SK-N-SH treated with all-trans-retinoic acid at 6 μM for 48 hours (cell line): ENCODE data around the gene MEIS1.

Experiments used
- ESRRG ChIP-seq: fragments of 250-450 bp; sonication (Bioruptor Pico); IDR thresholded peaks from 2 replicates; pipeline ENCODE4 v1.6.1; 2021; ENCODE audit warnings: mild to moderate bottlenecking
- PPARA ChIP-seq: fragments of 250-450 bp; sonication (Bioruptor Pico); IDR thresholded peaks from 2 replicates; pipeline ENCODE4 v1.5.0; 2020; ENCODE audit warnings: mild to moderate bottlenecking, borderline replicate concordance
- RARB ChIP-seq: fragments of 250-450 bp; sonication (Bioruptor Pico); IDR thresholded peaks from 2 replicates; pipeline ENCODE4 v1.8.0; 2021; ENCODE audit warnings: mild to moderate bottlenecking, moderate library complexity
- TOX ChIP-seq: fragments of 250-450 bp; sonication (Bioruptor Pico); IDR thresholded peaks from 2 replicates; pipeline ENCODE4 v1.8.0; 2021; ENCODE audit warnings: mild to moderate bottlenecking, moderate library complexity, borderline replicate concordance
- TSHZ2 ChIP-seq: fragments of 250-450 bp; sonication (Bioruptor Pico); IDR thresholded peaks from 2 replicates; pipeline ENCODE4 v1.5.0; 2020; ENCODE audit warnings: mild to moderate bottlenecking, moderate library complexity
- ZFP30 ChIP-seq: fragments of 450-650 bp; formaldehyde crosslinking; IDR thresholded peaks from 2 replicates; pipeline ENCODE4 v1.5.0; 2022; ENCODE audit warnings: mild to moderate bottlenecking, moderate library complexity
- ZNF70 ChIP-seq: fragments of 450-650 bp; formaldehyde crosslinking; IDR thresholded peaks from 2 replicates; pipeline ENCODE4 v1.5.0; 2020; ENCODE audit warnings: mild to moderate bottlenecking, moderate library complexity
- TF ChIP-seq, protein P1 (sequence below): fragments of 250-450 bp; sonication (Bioruptor Pico); IDR thresholded peaks from 2 replicates; pipeline ENCODE4 v1.5.1; 2020; ENCODE audit warnings: low read depth, mild to moderate bottlenecking, moderate library complexity

DNA sequence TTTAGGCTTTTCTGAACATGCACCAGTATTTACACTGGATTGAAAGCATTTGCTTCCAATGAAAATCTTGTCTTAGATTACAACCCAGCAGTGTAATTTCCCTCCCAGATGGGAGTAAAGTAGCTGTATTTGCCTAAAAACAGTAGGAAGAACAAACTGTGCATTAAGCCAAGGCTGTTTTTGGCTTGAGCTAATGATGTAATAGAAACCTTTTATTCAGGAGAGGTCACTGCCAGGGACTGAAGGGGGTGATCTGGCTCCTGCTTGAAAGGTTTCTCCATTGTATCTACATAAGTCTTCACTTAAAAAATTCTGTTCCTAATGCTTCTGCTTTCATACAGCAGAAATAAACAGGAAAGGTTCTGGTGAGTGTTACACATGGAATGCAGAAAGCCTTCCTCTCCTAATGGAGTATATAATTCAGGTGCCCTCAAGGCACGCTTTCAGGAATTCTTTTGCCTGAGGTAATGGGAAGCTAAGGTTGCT, 74.4 kb downstream of the MEIS1 start:
- no peak for TF ChIP-seq ZFP30 (CRISPR knock-in tag)
- no peak for TF ChIP-seq ESRRG (CRISPR knock-in tag)
- no peak for TF ChIP-seq TSHZ2 (CRISPR knock-in tag)
- no peak for TF ChIP-seq TOX
- no peak for TF ChIP-seq ZNF70
- TF ChIP-seq RARB (CRISPR knock-in tag) = no peak
- TF ChIP-seq PPARA (CRISPR knock-in tag) = no peak
- TF ChIP-seq, protein P1, sequence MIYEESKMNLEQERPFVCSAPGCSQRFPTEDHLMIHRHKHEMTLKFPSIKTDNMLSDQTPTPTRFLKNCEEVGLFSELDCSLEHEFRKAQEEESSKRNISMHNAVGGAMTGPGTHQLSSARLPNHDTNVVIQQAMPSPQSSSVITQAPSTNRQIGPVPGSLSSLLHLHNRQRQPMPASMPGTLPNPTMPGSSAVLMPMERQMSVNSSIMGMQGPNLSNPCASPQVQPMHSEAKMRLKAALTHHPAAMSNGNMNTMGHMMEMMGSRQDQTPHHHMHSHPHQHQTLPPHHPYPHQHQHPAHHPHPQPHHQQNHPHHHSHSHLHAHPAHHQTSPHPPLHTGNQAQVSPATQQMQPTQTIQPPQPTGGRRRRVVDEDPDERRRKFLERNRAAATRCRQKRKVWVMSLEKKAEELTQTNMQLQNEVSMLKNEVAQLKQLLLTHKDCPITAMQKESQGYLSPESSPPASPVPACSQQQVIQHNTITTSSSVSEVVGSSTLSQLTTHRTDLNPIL (CRISPR knock-in tag) = no peak
